IMR-90 (cell line): Measurements from ENCODE around the gene PPEF2. TPM values are rescaled to one million over a fixed set of nuclear protein-coding genes. Genes with fewer than 3 reads are reported as not detected.

Source experiments
- ATAC-seq: fragments of 200-7000 bp; cut with Tn5 transposase; 2 replicates; pipeline ENCODE4 v1.9.1; 2020; ENCODE audit warnings: low read depth, mild to moderate bottlenecking, moderate library complexity
- BruUV-seq: library from RNA; stranded (reverse); fragments of 400-500 nt; replicated peaks from 2 replicates; lab custom pipeline; 2021; lab: Mats Ljungman, UMichigan
- CTCF ChIA-PET: fragments of 300-600 bp; formaldehyde crosslinking; extraction: SDS; loops from one replicate; lab custom pipeline; 2021; ENCODE audit warnings: antibody characterized with exemption; lab: Yijun Ruan, JAX
- POLR2A ChIA-PET: fragments of 300-600 bp; sonication (Branson Sonifier 250); formaldehyde crosslinking; loops from one replicate; lab custom pipeline; 2022; ENCODE audit warnings: antibody characterized with exemption; ENCODE audit not compliant: unreplicated experiment; lab: Charles Lee
- DNase-seq: peaks from one replicate; pipeline ENCODE4 v3.0.0; 2013
- H2AFZ ChIP-seq: replicated peaks from 2 replicates; pipeline ENCODE3; 2013; ENCODE audit warnings: low read length, mild to moderate bottlenecking; ENCODE audit not compliant: poor library complexity
- H2AK5ac ChIP-seq: 2 replicates; pipeline ENCODE4 v1.6.1; 2013; ENCODE audit warnings: low read depth, low read length, inconsistent platforms
- H2AK9ac ChIP-seq: replicated peaks from 2 replicates; pipeline ENCODE3; 2013; ENCODE audit warnings: mild to moderate bottlenecking, low read depth, low read length, moderate library complexity; ENCODE audit not compliant: poor library complexity
- H2BK120ac ChIP-seq: 2 replicates; pipeline ENCODE4 v1.6.1; 2013; ENCODE audit warnings: low read depth, low read length, inconsistent platforms
- H2BK15ac ChIP-seq: 3 replicates; pipeline ENCODE4 v1.6.1; 2013; ENCODE audit warnings: low read depth, low read length, inconsistent platforms
- H2BK20ac ChIP-seq: 2 replicates; pipeline ENCODE4 v1.6.1; 2013; ENCODE audit warnings: low read depth, mild to moderate bottlenecking, inconsistent platforms, low read length, moderate library complexity
- H2BK5ac ChIP-seq: 2 replicates; pipeline ENCODE4 v1.6.1; 2013; ENCODE audit warnings: mild to moderate bottlenecking, low read depth, low read length, inconsistent platforms; ENCODE audit not compliant: poor library complexity, severe bottlenecking
- H3K14ac ChIP-seq: replicated peaks from 2 replicates; pipeline ENCODE4 v1.6.1; 2013; ENCODE audit warnings: low read depth, low read length, inconsistent platforms
- H3K18ac ChIP-seq: 2 replicates; pipeline ENCODE4 v1.6.1; 2013; ENCODE audit warnings: low read depth, low read length, control low read depth
- H3K23ac ChIP-seq: 2 replicates; pipeline ENCODE4 v1.6.1; 2013; ENCODE audit warnings: low read depth, low read length, inconsistent platforms
- H3K27ac ChIP-seq: 2 replicates; pipeline ENCODE4 v1.5.1; 2013; ENCODE audit warnings: mild to moderate bottlenecking, control low read depth, low read length; ENCODE audit not compliant: insufficient read depth
- H3K27me3 ChIP-seq: 2 replicates; pipeline ENCODE4 v1.6.1; 2013; ENCODE audit warnings: low read length; ENCODE audit not compliant: control insufficient read depth, insufficient read depth
- H3K36me3 ChIP-seq: 2 replicates; pipeline ENCODE4 v1.6.1; 2013; ENCODE audit warnings: low read length, mixed read lengths; ENCODE audit not compliant: control insufficient read depth, insufficient read depth
- H3K4ac ChIP-seq: 2 replicates; pipeline ENCODE4 v1.6.1; 2013; ENCODE audit warnings: low read depth, low read length, inconsistent platforms
- H3K4me1 ChIP-seq: 2 replicates; pipeline ENCODE4 v1.6.1; 2013; ENCODE audit warnings: low read length, mixed read lengths; ENCODE audit not compliant: control insufficient read depth, insufficient read depth
- H3K4me2 ChIP-seq: 2 replicates; pipeline ENCODE4 v1.6.1; 2013; ENCODE audit warnings: low read depth, mild to moderate bottlenecking, control low read depth, low read length, moderate library complexity
- H3K4me3 ChIP-seq: 2 replicates; pipeline ENCODE4 v1.5.1; 2013; ENCODE audit warnings: low read depth, mild to moderate bottlenecking, control low read depth, low read length, moderate library complexity; ENCODE audit not compliant: insufficient read depth
- H3K56ac ChIP-seq: 2 replicates; pipeline ENCODE4 v1.6.1; 2013; ENCODE audit warnings: low read length, inconsistent platforms; ENCODE audit not compliant: insufficient read depth; ENCODE audit errors: extremely low read depth
- H3K79me1 ChIP-seq, 2 experiments: 2 replicates each; pipeline ENCODE4 v1.6.1; 2013; ENCODE audit warnings: low read length in 2 of 2, inconsistent platforms in 1 of 2, low read depth in 1 of 2
- H3K9ac ChIP-seq: 2 replicates; pipeline ENCODE4 v1.6.1; 2013; ENCODE audit warnings: low read depth, low read length, control low read depth
- H3K9me1 ChIP-seq: 2 replicates; pipeline ENCODE4 v1.6.1; 2013; ENCODE audit warnings: low read length, inconsistent platforms; ENCODE audit not compliant: insufficient read depth
- H3K9me3 ChIP-seq: 2 replicates; pipeline ENCODE4 v1.6.1; 2013; ENCODE audit warnings: low read length; ENCODE audit not compliant: control insufficient read depth, insufficient read depth
- H4K20me1 ChIP-seq: 2 replicates; pipeline ENCODE4 v1.6.1; 2013; ENCODE audit warnings: low read length, inconsistent platforms; ENCODE audit not compliant: insufficient read depth
- H4K5ac ChIP-seq: 2 replicates; pipeline ENCODE4 v1.6.1; 2013; ENCODE audit warnings: mild to moderate bottlenecking, low read depth, low read length, control low read depth
- H4K8ac ChIP-seq, 2 experiments: 2 replicates each; pipeline ENCODE4 v1.6.1; 2013; ENCODE audit warnings: low read depth in 2 of 2, low read length in 2 of 2, control low read depth in 1 of 2, inconsistent platforms in 1 of 2
- H4K91ac ChIP-seq: 2 replicates; pipeline ENCODE4 v1.6.1; 2013; ENCODE audit warnings: low read depth, low read length, inconsistent platforms; ENCODE audit not compliant: insufficient read depth
- BHLHE40 ChIP-seq: fragments of 150-350 bp; IDR thresholded peaks from 2 replicates; pipeline ENCODE4 v1.6.1; 2016; ENCODE audit warnings: mild to moderate bottlenecking, low read depth, low read length
- CEBPB ChIP-seq: IDR thresholded peaks from 2 replicates; pipeline ENCODE4 v1.6.1; 2012; ENCODE audit warnings: low read depth, low read length, improper control_type of control experiment
- CHD1 ChIP-seq: IDR thresholded peaks from 2 replicates; pipeline ENCODE4 v1.6.1; 2012; ENCODE audit warnings: low read depth, low read length, improper control_type of control experiment
- ELK1 ChIP-seq: fragments of 150-350 bp; IDR thresholded peaks from 2 replicates; pipeline ENCODE4 v1.6.1; 2016; ENCODE audit warnings: low read depth, mild to moderate bottlenecking, low read length, moderate library complexity, borderline replicate concordance
- FOS ChIP-seq: fragments of 150-350 bp; IDR thresholded peaks from 2 replicates; pipeline ENCODE4 v1.6.1; 2016; ENCODE audit warnings: low read depth, low read length
- MAFK ChIP-seq: IDR thresholded peaks from 2 replicates; pipeline ENCODE4 v1.6.1; 2012; ENCODE audit warnings: low read depth, low read length, improper control_type of control experiment
- MAZ ChIP-seq: IDR thresholded peaks from 2 replicates; pipeline ENCODE4 v1.6.1; 2012; ENCODE audit warnings: low read depth, mild to moderate bottlenecking, low read length, improper control_type of control experiment, moderate library complexity, borderline replicate concordance
- NFE2L2 ChIP-seq: fragments of 150-350 bp; IDR thresholded peaks from 2 replicates; pipeline ENCODE4 v1.6.1; 2016; ENCODE audit warnings: low read depth, mild to moderate bottlenecking, low read length
- POLR2A ChIP-seq: IDR thresholded peaks from 2 replicates; pipeline ENCODE4 v1.6.1; 2012; ENCODE audit warnings: mild to moderate bottlenecking, low read depth, low read length
- RAD21 ChIP-seq: IDR thresholded peaks from 2 replicates; pipeline ENCODE4 v1.6.1; 2012; ENCODE audit warnings: low read length, improper control_type of control experiment
- RCOR1 ChIP-seq: IDR thresholded peaks from 2 replicates; pipeline ENCODE4 v1.6.1; 2012; ENCODE audit warnings: mild to moderate bottlenecking, low read length, improper control_type of control experiment; ENCODE audit not compliant: insufficient replicate concordance
- RFX5 ChIP-seq: IDR thresholded peaks from 2 replicates; pipeline ENCODE4 v1.8.0; 2012; ENCODE audit warnings: low read depth, mild to moderate bottlenecking, low read length, moderate library complexity
- SMC3 ChIP-seq: fragments of 150-350 bp; IDR thresholded peaks from 2 replicates; pipeline ENCODE4 v1.6.1; 2016; ENCODE audit warnings: low read depth, mild to moderate bottlenecking, antibody characterized with exemption, low read length, moderate library complexity
- WGBS, 2 experiments: methylation state at CpG; one replicate each; pipeline versions ENCODE4 v1.1.5 to v1.1.7; 2013; ENCODE audit warnings: missing lambda C conversion rate in 2 of 2; ENCODE audit not compliant: insufficient read length in 1 of 2; ENCODE audit errors: extremely low coverage in 2 of 2; 5-methylcytosine and 5-hydroxymethylcytosine counted together
- dilution Hi-C: fragments of 300-500 bp; cut with HindIII; formaldehyde crosslinking; loops from one replicate; pipeline ENCODE4 v1.14.3; 2018; ENCODE audit warnings: low sequenced_read_pairs; ENCODE audit not compliant: unreplicated experiment
- in situ Hi-C: fragments of 300-500 bp; cut with MboI; formaldehyde crosslinking; loops from 3 replicates; pipeline ENCODE4 v1.14.3; 2019; ENCODE audit warnings: low sequenced_read_pairs, inconsistent platforms, mixed read lengths
- intact Hi-C: fragments of 100-400 bp; cut with micrococcal nuclease; formaldehyde crosslinking; loops from 2 replicates; pipeline ENCODE4 v1.10.0; 2022
- polyA plus RNA-seq, 3 experiments: library from polyadenylated mRNA; depleted of rRNA; stranded (reverse); fragments of >200 nt; gene quantifications; 2 replicates each; pipeline ENCODE4 v1.2.3, GENCODE V29; 2012; ENCODE audit warnings: low replicate concordance in 1 of 3
- total RNA-seq: library from RNA; depleted of rRNA; stranded (reverse); fragments of >200 nt; gene quantifications from 2 replicates; pipeline ENCODE4 v1.2.3, GENCODE V29; 2012
- TF ChIP-seq, protein P1 (sequence below): conservative IDR thresholded peaks from 2 replicates; pipeline ENCODE4 v1.5.1; 2012; ENCODE audit warnings: mild to moderate bottlenecking, low read depth, low read length, improper control_type of control experiment
- TF ChIP-seq, protein P2 (sequence below): fragments of 150-350 bp; IDR thresholded peaks from 2 replicates; pipeline ENCODE4 v1.6.1; 2017; ENCODE audit warnings: mild to moderate bottlenecking, antibody characterized with exemption, low read length, low read depth

PPEF2 gene
- total and polyA plus RNA-seq, 2 of the 4 experiments (the other 2 are of a cell fraction) = not detected

GRCh38 chr4:75834095-75834771 is 68.0 kb downstream of the PPEF2 start:
- in situ Hi-C loops (no loop called here), intact Hi-C loops (no loop called here), dilution Hi-C loops (no loop called here)
- Histone ChIP-seq H2AK9ac (no peak overlapping the region), H3K9me3 (peaks cover 2% of the 10 kb centered on the region; the same call in 1 of the 2 replicates), H2AK5ac (no peak overlapping the region), H3K18ac (no peak overlapping the region), H4K20me1 (no peaks in the 10 kb centered on the region), H3K4me2 (no peak overlapping the region), H4K91ac (no peak overlapping the region), H3K4me1 (no peaks in the 10 kb centered on the region), H3K27ac (no peak overlapping the region), H3K36me3 (no peaks in the 10 kb centered on the region), H2BK5ac (no peak overlapping the region), H4K5ac (no peak overlapping the region), H2BK20ac (no peak overlapping the region), H3K14ac (no peak overlapping the region), H3K9ac (no peak overlapping the region), H3K56ac (no peak overlapping the region), H2AFZ (no peak overlapping the region), H3K4ac (no peak overlapping the region), H2BK15ac (no peak overlapping the region), H3K9me1 (no peaks in the 10 kb centered on the region), H2BK120ac (no peak overlapping the region), H3K23ac (no peak overlapping the region), H3K27me3 (no peaks in the 10 kb centered on the region), H4K8ac (no peak overlapping the region), H3K79me1 (no peaks in the 10 kb centered on the region), H3K4me3 (no peak overlapping the region)
- ATAC-seq = 0 out of 2 replicates have a peak, but pooled peaks have one; percentile 24
- no TSS peak for BruUV-seq
- WGBS, 2 experiments = 83% methylated on average over 1 of the region's 1 CpG; no CpG with 5 or more reads in 1 of the 2 experiments
- POLR2A ChIA-PET = interaction anchor here (0.6 kb wide), 1 partner anchor 188 kb away, joined by 3 read pairs; no protein-coding TSS in a partner anchor
- DNase-seq = no peak
- CTCF ChIA-PET = interaction anchor here (0.7 kb wide), 1 partner anchor 14 kb away, joined by 3 read pairs; no protein-coding TSS in a partner anchor
- TF ChIP-seq MAZ (no peak), BHLHE40 (no peak), CHD1 (no peak), ELK1 (no peak), SMC3 (no peak), RFX5 (no peak), NFE2L2 (no peak), POLR2A (no peak), RCOR1 (no peak), MAFK (no peak), CEBPB (no peak), RAD21 (no peak), FOS (no peak)
- TF ChIP-seq, protein P1, sequence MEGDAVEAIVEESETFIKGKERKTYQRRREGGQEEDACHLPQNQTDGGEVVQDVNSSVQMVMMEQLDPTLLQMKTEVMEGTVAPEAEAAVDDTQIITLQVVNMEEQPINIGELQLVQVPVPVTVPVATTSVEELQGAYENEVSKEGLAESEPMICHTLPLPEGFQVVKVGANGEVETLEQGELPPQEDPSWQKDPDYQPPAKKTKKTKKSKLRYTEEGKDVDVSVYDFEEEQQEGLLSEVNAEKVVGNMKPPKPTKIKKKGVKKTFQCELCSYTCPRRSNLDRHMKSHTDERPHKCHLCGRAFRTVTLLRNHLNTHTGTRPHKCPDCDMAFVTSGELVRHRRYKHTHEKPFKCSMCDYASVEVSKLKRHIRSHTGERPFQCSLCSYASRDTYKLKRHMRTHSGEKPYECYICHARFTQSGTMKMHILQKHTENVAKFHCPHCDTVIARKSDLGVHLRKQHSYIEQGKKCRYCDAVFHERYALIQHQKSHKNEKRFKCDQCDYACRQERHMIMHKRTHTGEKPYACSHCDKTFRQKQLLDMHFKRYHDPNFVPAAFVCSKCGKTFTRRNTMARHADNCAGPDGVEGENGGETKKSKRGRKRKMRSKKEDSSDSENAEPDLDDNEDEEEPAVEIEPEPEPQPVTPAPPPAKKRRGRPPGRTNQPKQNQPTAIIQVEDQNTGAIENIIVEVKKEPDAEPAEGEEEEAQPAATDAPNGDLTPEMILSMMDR = no peak
- TF ChIP-seq, protein P2, sequence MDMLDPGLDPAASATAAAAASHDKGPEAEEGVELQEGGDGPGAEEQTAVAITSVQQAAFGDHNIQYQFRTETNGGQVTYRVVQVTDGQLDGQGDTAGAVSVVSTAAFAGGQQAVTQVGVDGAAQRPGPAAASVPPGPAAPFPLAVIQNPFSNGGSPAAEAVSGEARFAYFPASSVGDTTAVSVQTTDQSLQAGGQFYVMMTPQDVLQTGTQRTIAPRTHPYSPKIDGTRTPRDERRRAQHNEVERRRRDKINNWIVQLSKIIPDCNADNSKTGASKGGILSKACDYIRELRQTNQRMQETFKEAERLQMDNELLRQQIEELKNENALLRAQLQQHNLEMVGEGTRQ = no peak
